Measurements from ENCODE around the gene CDKN2B-AS1.

The CDKN2B-AS1 gene

GRCh38 chr9:21970800-21971640 lies 23.6 kb upstream of the CDKN2B-AS1 start:
- no peak overlapping the region for H3K4me3 Mint-ChIP-seq
- H3K27me3 Mint-ChIP-seq, result peaks cover 100% of the 10 kb centered on the region
- peaks cover 11 to 20% of the 10 kb centered on the region in 2 donors for H3K9me3 Mint-ChIP-seq
- no peak overlapping the region for H3K27ac Mint-ChIP-seq
- H3K4me1 Mint-ChIP-seq, result peaks cover 47% of the 10 kb centered on the region
- DNase-seq (no peak), ATAC-seq (no peak)

GRCh38 chr9:21972361-21972760 lies 22.2 kb upstream of the CDKN2B-AS1 start:
- peaks cover 100% of the 10 kb centered on the region for H3K27me3 Mint-ChIP-seq

GRCh38 chr9:21974343-21974721 lies 20.3 kb upstream of the CDKN2B-AS1 start:
- Mint-ChIP-seq H3K27ac (no peak overlapping the region), H3K4me3 (peak overlapping the region; percentile 89 to 92), H3K9me3 (peaks cover 5 to 9% of the 10 kb centered on the region in 2 donors), H3K4me1 (peaks cover 27% of the 10 kb centered on the region), H3K27me3 (peaks cover 96% of the 10 kb centered on the region)
- DNase-seq (no peak), ATAC-seq (no peak)

More at GRCh38 chr9:21972361-21972760, 22.2 kb upstream of the CDKN2B-AS1 start:
- ATAC-seq, result no peak
- Mint-ChIP-seq H3K4me1 (peaks cover 45% of the 10 kb centered on the region), H3K9me3 (peaks cover 11 to 20% of the 10 kb centered on the region in 2 donors), H3K4me3 (no peak overlapping the region), H3K27ac (no peak overlapping the region)
- DNase-seq, result no peak

GRCh38 chr9:21974722-21975409 lies 19.7 kb upstream of the CDKN2B-AS1 start:
- peaks cover 3 to 6% of the 10 kb centered on the region in 2 donors for H3K9me3 Mint-ChIP-seq
- ATAC-seq, result peak; percentile 74
- peak overlapping the region; percentile 89 to 92 for H3K4me3 Mint-ChIP-seq
- peaks cover 96% of the 10 kb centered on the region for H3K27me3 Mint-ChIP-seq
- H3K4me1 Mint-ChIP-seq, result peaks cover 25% of the 10 kb centered on the region
- no peak for DNase-seq
- H3K27ac Mint-ChIP-seq, result peak overlapping the region; percentile 22 to 56

DNA sequence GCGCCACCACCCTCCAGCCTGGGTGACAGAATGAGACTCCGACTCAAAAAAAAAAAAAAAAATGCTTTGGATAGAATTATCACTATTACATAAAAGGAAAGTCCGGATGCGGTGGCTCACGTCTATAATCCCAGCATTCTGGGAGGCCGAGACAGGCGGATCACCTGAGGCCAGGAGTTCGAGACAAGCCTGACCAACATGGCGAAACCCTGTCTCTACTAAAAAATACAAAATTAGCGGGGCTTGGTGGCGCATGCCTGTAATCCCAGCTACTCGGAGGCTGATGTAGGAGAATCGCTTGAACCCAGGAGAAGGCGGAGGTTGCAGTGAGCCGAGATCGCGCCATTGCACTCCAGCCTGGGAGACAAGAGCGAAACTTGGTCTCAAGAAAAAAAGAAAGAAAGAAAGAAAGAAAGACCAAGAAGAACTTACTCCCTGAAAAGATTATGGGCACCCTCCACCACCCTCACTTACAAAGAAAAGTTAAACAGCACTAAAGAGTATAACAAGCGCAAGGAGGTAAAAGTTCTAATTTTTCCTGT lies 18.2 kb upstream of the CDKN2B-AS1 start:
- H3K9me3 Mint-ChIP-seq, result no peaks in the 10 kb centered on the region
- no peak overlapping the region for H3K4me3 Mint-ChIP-seq
- DNase-seq (no peak), ATAC-seq (no peak)
- peaks cover 21% of the 10 kb centered on the region for H3K4me1 Mint-ChIP-seq
- peaks cover 93% of the 10 kb centered on the region for H3K27me3 Mint-ChIP-seq
- H3K27ac Mint-ChIP-seq, result peak overlapping the region in 1 of 2 donors; percentile 31

- Mint-ChIP-seq H3K27me3 (peaks cover 80% of the 10 kb centered on the region), H3K9me3 (no peaks in the 10 kb centered on the region), H3K4me3 (no peak overlapping the region), H3K4me1 (no peaks in the 10 kb centered on the region), H3K27ac (no peak overlapping the region)
- ATAC-seq (no peak), DNase-seq (no peak)
Observed at GRCh38 chr9:21982391-21982790, 12.2 kb upstream of the CDKN2B-AS1 start.

DNA sequence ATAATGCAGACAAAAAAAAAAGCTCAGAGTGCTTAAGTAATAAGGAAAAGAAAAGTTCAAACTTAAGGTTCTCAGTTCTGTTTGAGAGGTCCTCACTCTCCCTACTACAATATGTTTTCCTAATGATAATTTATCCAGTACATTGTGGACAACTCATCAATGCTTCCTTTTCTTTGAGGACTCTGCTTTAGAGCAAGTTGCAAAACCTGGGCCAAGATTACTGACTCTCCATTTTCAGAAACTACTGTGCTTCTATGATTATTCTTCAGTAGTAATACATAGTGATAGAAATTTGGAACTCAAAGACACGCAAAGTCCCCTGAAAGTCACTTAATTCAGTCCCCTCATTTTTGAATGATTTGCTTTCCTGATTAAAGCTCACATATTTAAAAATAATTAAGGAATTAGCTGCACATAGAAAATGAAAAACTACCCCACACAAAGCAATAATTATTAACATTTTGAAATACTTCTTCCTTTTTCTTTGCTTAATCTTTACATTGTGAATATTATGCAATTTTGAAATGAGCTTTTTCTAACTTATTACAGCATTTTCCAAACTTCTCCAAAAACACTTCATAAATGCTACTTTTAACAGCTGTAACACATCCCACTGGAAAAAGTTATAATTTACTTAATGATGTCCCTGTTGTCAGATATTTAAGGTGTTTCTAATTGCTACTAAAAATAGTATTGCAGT lies 11.6 kb upstream of the CDKN2B-AS1 start:
- H3K4me3 Mint-ChIP-seq, result no peak overlapping the region
- ATAC-seq (no peak), DNase-seq (no peak)
- no peak overlapping the region for H3K27ac Mint-ChIP-seq
- peaks cover 82% of the 10 kb centered on the region for H3K27me3 Mint-ChIP-seq
- H3K4me1 Mint-ChIP-seq, result no peaks in the 10 kb centered on the region
- H3K9me3 Mint-ChIP-seq, result no peaks in the 10 kb centered on the region

- Mint-ChIP-seq H3K27ac (no peak overlapping the region), H3K4me3 (no peak overlapping the region), H3K4me1 (no peaks in the 10 kb centered on the region), H3K9me3 (no peaks in the 10 kb centered on the region), H3K27me3 (peaks cover 84% of the 10 kb centered on the region)
- DNase-seq (no peak), ATAC-seq (no peak)
Observed at GRCh38 chr9:21983561-21983935, 11.0 kb upstream of the CDKN2B-AS1 start.

GRCh38 chr9:21984101-21984500 lies 10.5 kb upstream of the CDKN2B-AS1 start:
- Mint-ChIP-seq H3K9me3 (no peaks in the 10 kb centered on the region), H3K4me3 (no peak overlapping the region), H3K27me3 (peaks cover 84% of the 10 kb centered on the region), H3K4me1 (no peaks in the 10 kb centered on the region), H3K27ac (no peak overlapping the region)
- DNase-seq, result no peak
- ATAC-seq, result no peak

DNA sequence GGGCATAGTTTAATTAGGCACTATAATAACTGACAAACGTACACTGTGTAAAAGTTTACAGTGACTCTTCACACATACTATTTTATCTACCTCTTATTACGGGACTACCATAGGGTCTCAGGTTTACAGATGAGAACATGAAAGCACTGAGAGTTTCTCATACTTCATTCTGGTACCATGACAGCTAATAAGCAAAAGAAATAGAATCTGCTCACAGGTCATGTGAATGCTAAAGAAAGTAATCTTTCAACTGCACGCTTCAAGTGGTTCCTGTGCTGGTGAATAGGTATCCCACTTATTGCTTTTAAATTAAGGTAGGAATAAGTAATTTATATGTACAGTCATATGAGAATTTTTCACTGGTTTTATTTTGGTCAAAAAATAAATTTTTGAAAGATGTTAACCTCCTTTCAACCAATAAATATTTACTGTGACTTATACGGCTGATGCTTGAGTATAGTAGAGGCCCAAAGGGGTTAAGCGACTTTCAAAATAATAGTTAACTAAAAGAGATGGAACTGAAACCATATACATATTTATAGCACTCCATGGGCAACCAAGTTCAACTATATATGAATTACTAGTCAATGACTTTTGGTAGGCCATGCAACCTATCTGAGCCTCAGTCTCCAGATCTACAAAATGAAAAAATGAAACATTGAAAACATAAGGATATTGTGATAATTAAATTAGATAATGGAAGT lies 8.5 kb upstream of the CDKN2B-AS1 start:
- Mint-ChIP-seq H3K9me3 (peaks cover 0 to 7% of the 10 kb centered on the region in 2 donors), H3K4me1 (peaks cover 13% of the 10 kb centered on the region), H3K27me3 (peaks cover 88% of the 10 kb centered on the region), H3K27ac (no peak overlapping the region), H3K4me3 (no peak overlapping the region)
- ATAC-seq (no peak), DNase-seq (no peak)

GRCh38 chr9:21988056-21988990 lies 6.3 kb upstream of the CDKN2B-AS1 start:
- Mint-ChIP-seq H3K4me3 (no peak overlapping the region), H3K27me3 (peaks cover 72% of the 10 kb centered on the region), H3K9me3 (peaks cover 0 to 7% of the 10 kb centered on the region in 2 donors), H3K27ac (no peak overlapping the region), H3K4me1 (peaks cover 14% of the 10 kb centered on the region)
- no peak for DNase-seq
- ATAC-seq, result no peak

DNA sequence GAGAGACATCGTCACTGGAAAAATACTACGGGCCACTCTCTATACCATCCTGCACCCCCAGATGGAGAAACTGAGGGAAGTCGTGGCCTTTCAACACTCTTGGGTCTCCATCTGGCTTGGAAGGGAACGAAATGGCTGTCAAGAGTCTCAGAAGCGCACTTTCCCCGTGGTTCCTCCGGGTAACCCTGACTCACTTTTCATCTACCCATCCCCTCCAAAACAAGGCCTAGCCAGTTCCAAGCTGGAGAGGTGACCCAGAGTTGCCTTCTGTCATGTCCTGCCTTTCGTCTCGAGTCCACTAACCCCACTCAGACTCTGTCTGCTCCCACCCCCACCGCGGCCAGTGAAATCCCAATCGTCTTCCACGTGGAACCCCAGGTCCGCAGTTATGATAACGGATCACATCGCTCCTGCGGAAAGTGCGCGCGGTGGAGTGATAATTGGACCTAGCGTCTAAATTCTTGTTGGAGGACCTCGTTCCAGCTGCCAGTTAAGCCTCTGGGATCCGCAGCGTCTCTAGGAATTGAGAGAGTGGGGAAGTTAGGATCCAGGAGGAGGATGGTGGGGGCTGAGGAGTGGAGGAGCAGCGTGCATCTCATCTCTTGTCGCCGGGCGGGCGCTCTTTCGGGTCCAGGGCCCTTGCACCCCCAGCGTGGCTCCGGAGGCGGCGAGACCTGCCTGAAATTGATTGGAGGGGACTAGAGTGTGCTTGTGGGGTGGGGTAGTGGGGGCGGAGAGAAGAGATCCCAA lies 5.0 kb upstream of the CDKN2B-AS1 start:
- peak overlapping the region in 1 of 2 donors; percentile 15 for H3K4me3 Mint-ChIP-seq
- H3K9me3 Mint-ChIP-seq, result peaks cover 0 to 7% of the 10 kb centered on the region in 2 donors
- peak overlapping the region in 1 of 2 donors; percentile 54 for H3K27ac Mint-ChIP-seq
- peaks cover 23% of the 10 kb centered on the region for H3K4me1 Mint-ChIP-seq
- DNase-seq (no peak), ATAC-seq (no peak)
- H3K27me3 Mint-ChIP-seq, result peaks cover 72% of the 10 kb centered on the region

GRCh38 chr9:21991072-21991959 lies 3.3 kb upstream of the CDKN2B-AS1 start:
- Mint-ChIP-seq H3K9me3 (peaks cover 0 to 7% of the 10 kb centered on the region in 2 donors), H3K27ac (no peak overlapping the region), H3K4me1 (peaks cover 34% of the 10 kb centered on the region), H3K4me3 (no peak overlapping the region), H3K27me3 (peaks cover 81% of the 10 kb centered on the region)
- no peak for ATAC-seq
- no peak for DNase-seq
